Esophagus squamous epithelium (tissue), 4 donors: ENCODE results near the gene VOPP1.

Source experiments
- POLR2A ChIP-seq, 4 donors: fragments of 450-650 bp; IDR thresholded peaks; one replicate each; pipeline ENCODE4 v1.6.1; 2017; ENCODE audit warnings: antibody characterized with exemption in 4 of 4, mild to moderate bottlenecking in 4 of 4, moderate library complexity in 3 of 4
- TF ChIP-seq, protein P1 (sequence below), 6 experiments: fragments of 450-650 bp in 4 of 6; fragments of 200-600 bp in 2 of 6; sonication (generic) in 2 of 6; IDR thresholded peaks; one replicate each; pipeline ENCODE4 v1.5.1; 2016 to 2019; ENCODE audit warnings: antibody characterized with exemption in 6 of 6, mild to moderate bottlenecking in 4 of 6, moderate library complexity in 4 of 6

DNA sequence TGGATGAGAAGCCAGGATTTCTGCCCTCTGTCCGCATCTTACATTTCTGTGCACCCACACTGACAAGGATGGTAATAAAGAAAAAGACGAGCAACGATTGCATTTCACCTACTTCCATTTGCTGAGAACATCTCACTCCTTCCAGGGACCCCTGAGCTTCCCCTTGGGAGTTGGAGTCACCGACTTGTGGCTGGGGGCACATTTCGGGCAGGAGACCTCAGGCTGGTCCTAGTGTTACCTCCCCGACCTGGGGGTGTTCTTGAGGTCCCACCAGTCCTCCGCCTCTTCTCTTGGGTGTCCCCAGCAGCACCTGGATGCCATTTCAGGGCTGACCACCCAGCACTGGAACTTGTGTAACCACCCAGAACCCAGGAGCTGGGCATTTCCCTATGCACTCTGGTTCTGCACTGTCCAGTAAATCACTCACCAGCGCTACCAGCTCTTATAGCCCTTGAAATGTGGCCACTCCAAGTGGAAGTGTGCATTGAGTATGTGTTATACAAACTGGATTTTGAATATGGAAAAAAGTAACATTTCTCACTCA, 122.2 kb downstream of the VOPP1 start:
- TF ChIP-seq, protein P1, sequence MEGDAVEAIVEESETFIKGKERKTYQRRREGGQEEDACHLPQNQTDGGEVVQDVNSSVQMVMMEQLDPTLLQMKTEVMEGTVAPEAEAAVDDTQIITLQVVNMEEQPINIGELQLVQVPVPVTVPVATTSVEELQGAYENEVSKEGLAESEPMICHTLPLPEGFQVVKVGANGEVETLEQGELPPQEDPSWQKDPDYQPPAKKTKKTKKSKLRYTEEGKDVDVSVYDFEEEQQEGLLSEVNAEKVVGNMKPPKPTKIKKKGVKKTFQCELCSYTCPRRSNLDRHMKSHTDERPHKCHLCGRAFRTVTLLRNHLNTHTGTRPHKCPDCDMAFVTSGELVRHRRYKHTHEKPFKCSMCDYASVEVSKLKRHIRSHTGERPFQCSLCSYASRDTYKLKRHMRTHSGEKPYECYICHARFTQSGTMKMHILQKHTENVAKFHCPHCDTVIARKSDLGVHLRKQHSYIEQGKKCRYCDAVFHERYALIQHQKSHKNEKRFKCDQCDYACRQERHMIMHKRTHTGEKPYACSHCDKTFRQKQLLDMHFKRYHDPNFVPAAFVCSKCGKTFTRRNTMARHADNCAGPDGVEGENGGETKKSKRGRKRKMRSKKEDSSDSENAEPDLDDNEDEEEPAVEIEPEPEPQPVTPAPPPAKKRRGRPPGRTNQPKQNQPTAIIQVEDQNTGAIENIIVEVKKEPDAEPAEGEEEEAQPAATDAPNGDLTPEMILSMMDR (IDR thresholded peaks at IDR 0.05) = no peak
- no peak for TF ChIP-seq POLR2A (IDR thresholded peaks at IDR 0.05)
